K562 (cell line): ENCODE data around the gene SLC16A13. TPM values are rescaled to one million over a fixed set of nuclear protein-coding genes. Genes with fewer than 3 reads are reported as not detected.

Experiments used
- BDP1 ChIP-seq: IDR thresholded peaks from 3 replicates; pipeline ENCODE4 v1.6.1; 2011; ENCODE audit not compliant: insufficient read length, insufficient read depth
- CREBBP ChIP-seq: IDR thresholded peaks from one replicate; pipeline ENCODE4 v1.6.1; 2012; ENCODE audit warnings: low read depth, mild to moderate bottlenecking, control low read depth, inconsistent platforms, low read length
- ZFX ChIP-seq: sonication (generic); formaldehyde crosslinking; IDR thresholded peaks from 2 replicates; pipeline ENCODE4 v1.8.0; 2022; ENCODE audit warnings: mild to moderate bottlenecking, missing genetic modification reagents, moderate library complexity
- polyA plus RNA-seq, 8 experiments: library from polyadenylated mRNA; depleted of rRNA in 4 of 8; stranded (reverse) in 5 of 8; unstranded in 3 of 8; fragments of >200 nt; fragmentation: Nextera tagmentation in 2 of 8; fragmentation: Illumina TruSeq in 1 of 8; extraction: Ambion mirVana in 2 of 8; extraction: Trizol in 1 of 8; gene quantifications; 2 replicates each; pipeline versions ENCODE4 v1.2.1 to v1.2.3, GENCODE V29; 2011 to 2014; ENCODE audit warnings: inconsistent platforms in 1 of 8, missing spikeins in 1 of 8
- total RNA-seq, 7 experiments: library from RNA; depleted of rRNA in 6 of 7; stranded (reverse); fragments of >200 nt in 6 of 7; fragmentation: Illumina TruSeq in 2 of 7; extraction: Trizol in 2 of 7; gene quantifications; 2 replicates each; pipeline versions ENCODE4 v1.2.1 to v1.2.3, GENCODE V29; 2011 to 2021; ENCODE audit warnings: low replicate concordance in 1 of 7
- TF ChIP-seq, protein P1 (sequence below): fragments of 450-650 bp; IDR thresholded peaks from 2 replicates; pipeline ENCODE4 v1.6.1; 2016; ENCODE audit warnings: mild to moderate bottlenecking, moderate library complexity

Gene SLC16A13
- total and polyA plus RNA-seq, 9 of the 15 experiments (the other 6 are each of a cell fraction or from before 2014, with no cell fraction given) = 0.04 to 5.6 (median 0.87) TPM

DNA sequence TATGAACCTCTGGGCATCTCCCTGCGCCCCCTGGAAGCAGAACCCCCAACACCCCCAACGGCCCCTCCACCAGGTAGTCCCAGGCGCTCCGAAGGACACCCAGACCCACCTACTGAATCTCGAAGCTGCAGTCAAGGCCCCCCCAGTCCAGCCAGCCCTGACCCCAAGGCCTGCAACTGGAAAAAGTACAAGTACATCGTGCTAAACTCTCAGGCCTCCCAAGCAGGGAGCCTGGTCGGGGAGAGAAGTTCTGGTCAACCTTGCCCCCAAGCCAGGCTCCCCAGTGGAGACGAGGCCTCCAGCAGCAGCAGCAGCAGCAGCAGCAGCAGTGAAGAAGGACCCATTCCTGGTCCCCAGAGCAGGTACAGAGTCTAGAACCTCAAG, 11.4 kb upstream of the SLC16A13 start (continued):
- no peak for TF ChIP-seq BDP1
- TF ChIP-seq CREBBP = no peak
- TF ChIP-seq ZFX = peak; percentile 24; the same call in 1 of the 2 replicates
- TF ChIP-seq, protein P1, sequence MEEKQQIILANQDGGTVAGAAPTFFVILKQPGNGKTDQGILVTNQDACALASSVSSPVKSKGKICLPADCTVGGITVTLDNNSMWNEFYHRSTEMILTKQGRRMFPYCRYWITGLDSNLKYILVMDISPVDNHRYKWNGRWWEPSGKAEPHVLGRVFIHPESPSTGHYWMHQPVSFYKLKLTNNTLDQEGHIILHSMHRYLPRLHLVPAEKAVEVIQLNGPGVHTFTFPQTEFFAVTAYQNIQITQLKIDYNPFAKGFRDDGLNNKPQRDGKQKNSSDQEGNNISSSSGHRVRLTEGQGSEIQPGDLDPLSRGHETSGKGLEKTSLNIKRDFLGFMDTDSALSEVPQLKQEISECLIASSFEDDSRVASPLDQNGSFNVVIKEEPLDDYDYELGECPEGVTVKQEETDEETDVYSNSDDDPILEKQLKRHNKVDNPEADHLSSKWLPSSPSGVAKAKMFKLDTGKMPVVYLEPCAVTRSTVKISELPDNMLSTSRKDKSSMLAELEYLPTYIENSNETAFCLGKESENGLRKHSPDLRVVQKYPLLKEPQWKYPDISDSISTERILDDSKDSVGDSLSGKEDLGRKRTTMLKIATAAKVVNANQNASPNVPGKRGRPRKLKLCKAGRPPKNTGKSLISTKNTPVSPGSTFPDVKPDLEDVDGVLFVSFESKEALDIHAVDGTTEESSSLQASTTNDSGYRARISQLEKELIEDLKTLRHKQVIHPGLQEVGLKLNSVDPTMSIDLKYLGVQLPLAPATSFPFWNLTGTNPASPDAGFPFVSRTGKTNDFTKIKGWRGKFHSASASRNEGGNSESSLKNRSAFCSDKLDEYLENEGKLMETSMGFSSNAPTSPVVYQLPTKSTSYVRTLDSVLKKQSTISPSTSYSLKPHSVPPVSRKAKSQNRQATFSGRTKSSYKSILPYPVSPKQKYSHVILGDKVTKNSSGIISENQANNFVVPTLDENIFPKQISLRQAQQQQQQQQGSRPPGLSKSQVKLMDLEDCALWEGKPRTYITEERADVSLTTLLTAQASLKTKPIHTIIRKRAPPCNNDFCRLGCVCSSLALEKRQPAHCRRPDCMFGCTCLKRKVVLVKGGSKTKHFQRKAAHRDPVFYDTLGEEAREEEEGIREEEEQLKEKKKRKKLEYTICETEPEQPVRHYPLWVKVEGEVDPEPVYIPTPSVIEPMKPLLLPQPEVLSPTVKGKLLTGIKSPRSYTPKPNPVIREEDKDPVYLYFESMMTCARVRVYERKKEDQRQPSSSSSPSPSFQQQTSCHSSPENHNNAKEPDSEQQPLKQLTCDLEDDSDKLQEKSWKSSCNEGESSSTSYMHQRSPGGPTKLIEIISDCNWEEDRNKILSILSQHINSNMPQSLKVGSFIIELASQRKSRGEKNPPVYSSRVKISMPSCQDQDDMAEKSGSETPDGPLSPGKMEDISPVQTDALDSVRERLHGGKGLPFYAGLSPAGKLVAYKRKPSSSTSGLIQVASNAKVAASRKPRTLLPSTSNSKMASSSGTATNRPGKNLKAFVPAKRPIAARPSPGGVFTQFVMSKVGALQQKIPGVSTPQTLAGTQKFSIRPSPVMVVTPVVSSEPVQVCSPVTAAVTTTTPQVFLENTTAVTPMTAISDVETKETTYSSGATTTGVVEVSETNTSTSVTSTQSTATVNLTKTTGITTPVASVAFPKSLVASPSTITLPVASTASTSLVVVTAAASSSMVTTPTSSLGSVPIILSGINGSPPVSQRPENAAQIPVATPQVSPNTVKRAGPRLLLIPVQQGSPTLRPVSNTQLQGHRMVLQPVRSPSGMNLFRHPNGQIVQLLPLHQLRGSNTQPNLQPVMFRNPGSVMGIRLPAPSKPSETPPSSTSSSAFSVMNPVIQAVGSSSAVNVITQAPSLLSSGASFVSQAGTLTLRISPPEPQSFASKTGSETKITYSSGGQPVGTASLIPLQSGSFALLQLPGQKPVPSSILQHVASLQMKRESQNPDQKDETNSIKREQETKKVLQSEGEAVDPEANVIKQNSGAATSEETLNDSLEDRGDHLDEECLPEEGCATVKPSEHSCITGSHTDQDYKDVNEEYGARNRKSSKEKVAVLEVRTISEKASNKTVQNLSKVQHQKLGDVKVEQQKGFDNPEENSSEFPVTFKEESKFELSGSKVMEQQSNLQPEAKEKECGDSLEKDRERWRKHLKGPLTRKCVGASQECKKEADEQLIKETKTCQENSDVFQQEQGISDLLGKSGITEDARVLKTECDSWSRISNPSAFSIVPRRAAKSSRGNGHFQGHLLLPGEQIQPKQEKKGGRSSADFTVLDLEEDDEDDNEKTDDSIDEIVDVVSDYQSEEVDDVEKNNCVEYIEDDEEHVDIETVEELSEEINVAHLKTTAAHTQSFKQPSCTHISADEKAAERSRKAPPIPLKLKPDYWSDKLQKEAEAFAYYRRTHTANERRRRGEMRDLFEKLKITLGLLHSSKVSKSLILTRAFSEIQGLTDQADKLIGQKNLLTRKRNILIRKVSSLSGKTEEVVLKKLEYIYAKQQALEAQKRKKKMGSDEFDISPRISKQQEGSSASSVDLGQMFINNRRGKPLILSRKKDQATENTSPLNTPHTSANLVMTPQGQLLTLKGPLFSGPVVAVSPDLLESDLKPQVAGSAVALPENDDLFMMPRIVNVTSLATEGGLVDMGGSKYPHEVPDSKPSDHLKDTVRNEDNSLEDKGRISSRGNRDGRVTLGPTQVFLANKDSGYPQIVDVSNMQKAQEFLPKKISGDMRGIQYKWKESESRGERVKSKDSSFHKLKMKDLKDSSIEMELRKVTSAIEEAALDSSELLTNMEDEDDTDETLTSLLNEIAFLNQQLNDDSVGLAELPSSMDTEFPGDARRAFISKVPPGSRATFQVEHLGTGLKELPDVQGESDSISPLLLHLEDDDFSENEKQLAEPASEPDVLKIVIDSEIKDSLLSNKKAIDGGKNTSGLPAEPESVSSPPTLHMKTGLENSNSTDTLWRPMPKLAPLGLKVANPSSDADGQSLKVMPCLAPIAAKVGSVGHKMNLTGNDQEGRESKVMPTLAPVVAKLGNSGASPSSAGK = peak; percentile 27
